Keratinocyte (primary cell): ENCODE measurements around the gene CHST15. TPM values are rescaled to one million over a fixed set of nuclear protein-coding genes. Genes with fewer than 3 reads are reported as not detected.

Source experiments
- DNase-seq: peaks from one replicate; pipeline ENCODE4 v3.0.0-alpha.2; 2011; ENCODE audit warnings: low read depth, missing footprints, low spot score
- FAIRE-seq: peaks from 2 replicates; lab custom pipeline; 2011; peaks lifted over from hg19 to GRCh38; lab: Jason Lieb, UNC
- H2AFZ ChIP-seq: 2 replicates; pipeline ENCODE4 v1.6.0; 2012; ENCODE audit warnings: low read length, control low read depth, inconsistent platforms; ENCODE audit not compliant: control insufficient read depth
- H3K27ac ChIP-seq: 2 replicates; pipeline ENCODE4 v1.5.1; 2011; ENCODE audit warnings: low read length; ENCODE audit not compliant: control insufficient read depth, insufficient read depth
- H3K27me3 ChIP-seq: 3 replicates; pipeline ENCODE4 v1.6.0; 2011; ENCODE audit warnings: low read length; ENCODE audit not compliant: control insufficient read depth, insufficient read depth; ENCODE audit errors: extremely low read depth
- H3K36me3 ChIP-seq, 2 experiments: 2 replicates in 1 of 2; 3 replicates in 1 of 2; pipeline ENCODE4 v1.5.1; 2011; ENCODE audit warnings: low read length in 2 of 2, mild to moderate bottlenecking in 1 of 2; ENCODE audit not compliant: control insufficient read depth in 2 of 2, insufficient read depth in 2 of 2; ENCODE audit errors: extremely low read depth in 1 of 2
- H3K4me1 ChIP-seq: 3 replicates; pipeline ENCODE4 v1.5.1; 2011; ENCODE audit warnings: low read length; ENCODE audit not compliant: control insufficient read depth, insufficient read depth; ENCODE audit errors: extremely low read depth
- H3K4me2 ChIP-seq: 3 replicates; pipeline ENCODE4 v1.6.0; 2011; ENCODE audit warnings: low read depth, low read length; ENCODE audit not compliant: control insufficient read depth, insufficient read depth; ENCODE audit errors: extremely low read depth
- H3K4me3 ChIP-seq, 3 experiments: fragments of 200-600 bp in 1 of 3; sonication (generic) in 1 of 3; 2 replicates in 2 of 3; 3 replicates in 1 of 3; pipeline ENCODE4 v1.5.1; 2011 to 2016; ENCODE audit warnings: low read length in 3 of 3, mild to moderate bottlenecking in 3 of 3, control low read depth in 2 of 3, inconsistent platforms in 1 of 3, low read depth in 1 of 3, mixed read lengths in 1 of 3, mixed run types in 1 of 3, moderate library complexity in 1 of 3; ENCODE audit not compliant: control insufficient read depth in 2 of 3, insufficient read depth in 2 of 3; ENCODE audit errors: extremely low read depth in 1 of 3
- H3K79me2 ChIP-seq: 2 replicates; pipeline ENCODE4 v1.6.0; 2012; ENCODE audit warnings: low read length; ENCODE audit not compliant: control insufficient read depth, insufficient read depth
- H3K9ac ChIP-seq: 3 replicates; pipeline ENCODE4 v1.6.0; 2011; ENCODE audit warnings: low read length; ENCODE audit not compliant: control insufficient read depth, insufficient read depth; ENCODE audit errors: extremely low read depth
- H3K9me1 ChIP-seq: 3 replicates; pipeline ENCODE4 v1.6.0; 2011; ENCODE audit warnings: low read length; ENCODE audit not compliant: control insufficient read depth, insufficient read depth; ENCODE audit errors: extremely low read depth
- H3K9me3 ChIP-seq: 2 replicates; pipeline ENCODE4 v1.5.1; 2012; ENCODE audit warnings: low read depth, low read length; ENCODE audit not compliant: control insufficient read depth
- H4K20me1 ChIP-seq: 3 replicates; pipeline ENCODE4 v1.6.0; 2011; ENCODE audit warnings: low read length; ENCODE audit not compliant: control insufficient read depth, insufficient read depth; ENCODE audit errors: extremely low read depth
- EZH2 ChIP-seq: IDR thresholded peaks from one replicate; pipeline ENCODE4 v1.6.1; 2012; ENCODE audit warnings: inconsistent platforms, mild to moderate bottlenecking, low read length, moderate library complexity
- dilution Hi-C: fragments of 300-500 bp; cut with MboI; formaldehyde crosslinking; loops from one replicate; pipeline ENCODE4 v1.7.0; 2020; ENCODE audit warnings: low sequenced_read_pairs; ENCODE audit not compliant: extremely low pct_ligation_motif_present
- polyA plus RNA-seq, 5 experiments: library from polyadenylated mRNA; depleted of rRNA in 3 of 5; stranded (reverse) in 3 of 5; stranded (forward) in 1 of 5; unstranded in 1 of 5; fragments of >200 nt; gene quantifications; 1 replicate in 1 of 5; 2 replicates in 3 of 5; 3 replicates in 1 of 5; pipeline versions ENCODE4 v1.2.1 to v1.2.3, GENCODE V29; 2011 to 2012; ENCODE audit warnings: missing spikeins in 2 of 5, low read depth in 1 of 5, low replicate concordance in 1 of 5
- TF ChIP-seq, protein P1 (sequence below), 3 experiments: IDR thresholded peaks in 1 of 3; conservative IDR thresholded peaks in 1 of 3; optimal IDR thresholded peaks in 1 of 3; 2 replicates in 2 of 3; 3 replicates in 1 of 3; pipeline versions ENCODE3 to v1.5.1; 2011; ENCODE audit warnings: low read length in 3 of 3, mild to moderate bottlenecking in 3 of 3, moderate library complexity in 2 of 3, control low read depth in 1 of 3, inconsistent platforms in 1 of 3; ENCODE audit not compliant: insufficient read depth in 2 of 3; ENCODE audit errors: extremely low read depth in 1 of 3

Gene CHST15
- polyA plus RNA-seq, 1 donor (not counting 4 experiments of a cell fraction or from before 2014, with no cell fraction given), result 24.5 TPM

DNA sequence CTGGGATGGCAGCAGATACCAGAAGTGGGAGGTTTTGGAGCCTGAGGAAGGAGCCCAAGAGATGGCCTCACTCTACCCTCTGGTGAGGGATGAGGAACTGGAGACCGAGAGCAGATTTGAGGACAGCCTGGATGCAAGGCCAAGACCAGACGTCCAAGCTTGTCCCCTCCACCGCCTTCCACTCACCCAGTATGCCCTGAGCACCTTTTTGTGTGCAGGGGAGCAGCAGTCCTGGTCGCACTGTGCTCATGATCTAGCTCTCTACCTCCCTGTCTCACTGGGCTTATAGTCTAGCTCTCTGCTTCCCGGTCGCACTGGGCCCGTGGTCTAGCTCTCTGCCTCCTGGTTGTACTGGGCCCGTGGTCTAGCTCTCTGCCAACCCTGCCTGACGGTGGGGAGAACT, 33.6 kb upstream of the CHST15 start:
- Histone ChIP-seq H3K4me3 (no peak overlapping the region), H3K27me3 (peaks cover 6% of the 10 kb centered on the region), H3K9ac (no peak overlapping the region), H3K27ac (no peak overlapping the region), H3K79me2 (no peaks in the 10 kb centered on the region), H3K36me3 (no peaks in the 10 kb centered on the region), H2AFZ (no peak overlapping the region), H4K20me1 (no peaks in the 10 kb centered on the region), H3K4me1 (peaks cover 6% of the 10 kb centered on the region), H3K9me1 (peaks cover 3% of the 10 kb centered on the region), H3K4me2 (no peak overlapping the region), H3K9me3 (no peaks in the 10 kb centered on the region)
- FAIRE-seq (no peak), DNase-seq (no peak)
- TF ChIP-seq, protein P1, sequence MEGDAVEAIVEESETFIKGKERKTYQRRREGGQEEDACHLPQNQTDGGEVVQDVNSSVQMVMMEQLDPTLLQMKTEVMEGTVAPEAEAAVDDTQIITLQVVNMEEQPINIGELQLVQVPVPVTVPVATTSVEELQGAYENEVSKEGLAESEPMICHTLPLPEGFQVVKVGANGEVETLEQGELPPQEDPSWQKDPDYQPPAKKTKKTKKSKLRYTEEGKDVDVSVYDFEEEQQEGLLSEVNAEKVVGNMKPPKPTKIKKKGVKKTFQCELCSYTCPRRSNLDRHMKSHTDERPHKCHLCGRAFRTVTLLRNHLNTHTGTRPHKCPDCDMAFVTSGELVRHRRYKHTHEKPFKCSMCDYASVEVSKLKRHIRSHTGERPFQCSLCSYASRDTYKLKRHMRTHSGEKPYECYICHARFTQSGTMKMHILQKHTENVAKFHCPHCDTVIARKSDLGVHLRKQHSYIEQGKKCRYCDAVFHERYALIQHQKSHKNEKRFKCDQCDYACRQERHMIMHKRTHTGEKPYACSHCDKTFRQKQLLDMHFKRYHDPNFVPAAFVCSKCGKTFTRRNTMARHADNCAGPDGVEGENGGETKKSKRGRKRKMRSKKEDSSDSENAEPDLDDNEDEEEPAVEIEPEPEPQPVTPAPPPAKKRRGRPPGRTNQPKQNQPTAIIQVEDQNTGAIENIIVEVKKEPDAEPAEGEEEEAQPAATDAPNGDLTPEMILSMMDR (optimal IDR thresholded peaks at IDR 0.05 in 1 of 3, IDR thresholded peaks at IDR 0.05 in 1 of 3, conservative IDR thresholded peaks at IDR 0.05 in 1 of 3; ENCODE audit: extremely low read depth in 1 of 3, insufficient read depth in 2 of 3, low read length in 3 of 3), result no peak
- no peak for TF ChIP-seq EZH2
- dilution Hi-C loops, result no loop called here

- Histone ChIP-seq H3K79me2 (no peaks in the 10 kb centered on the region), H2AFZ (no peak overlapping the region), H3K9me1 (peaks cover 3% of the 10 kb centered on the region), H3K27ac (no peak overlapping the region), H3K9ac (no peak overlapping the region), H3K4me2 (no peak overlapping the region), H4K20me1 (no peaks in the 10 kb centered on the region), H3K4me3 (no peak overlapping the region), H3K36me3 (no peaks in the 10 kb centered on the region), H3K4me1 (peaks cover 6% of the 10 kb centered on the region), H3K9me3 (no peaks in the 10 kb centered on the region), H3K27me3 (peaks cover 6% of the 10 kb centered on the region)
- DNase-seq, result no peak
- FAIRE-seq, result no peak
- no peak for TF ChIP-seq EZH2
- TF ChIP-seq, protein P1 (optimal IDR thresholded peaks at IDR 0.05 in 1 of 3, IDR thresholded peaks at IDR 0.05 in 1 of 3, conservative IDR thresholded peaks at IDR 0.05 in 1 of 3; ENCODE audit: extremely low read depth in 1 of 3, insufficient read depth in 2 of 3, low read length in 3 of 3), result no peak
- dilution Hi-C loops, result no loop called here
Measured at GRCh38 chr10:124126145-124126982, 33.0 kb upstream of the CHST15 start.
